Stimulated activated naive CD4-positive, alpha-beta T cell treated with Interleukin-2 at 50 U/mL for 16 hours (primary cell): Measurements from ENCODE around the gene MYOZ3.

Experiments used
- DNase-seq: peaks from one replicate; lab custom pipeline; 2025; lab: John Stamatoyannopoulos, UW

Gene MYOZ3

GRCh38 chr5:150642991-150643710 lies 17.9 kb upstream of the MYOZ3 start:
- no peak for DNase-seq

- no peak for DNase-seq
Measured at GRCh38 chr5:150644058-150644457, 17.0 kb upstream of the MYOZ3 start.

- DNase-seq = no peak
Measured at GRCh38 chr5:150644514-150644913, 16.5 kb upstream of the MYOZ3 start.

GRCh38 chr5:150645070-150645700 lies 15.9 kb upstream of the MYOZ3 start:
- no peak for DNase-seq

- no peak for DNase-seq
Measured at GRCh38 chr5:150647275-150648251, 13.5 kb upstream of the MYOZ3 start.

GRCh38 chr5:150648294-150649107 lies 12.6 kb upstream of the MYOZ3 start:
- DNase-seq = no peak

GRCh38 chr5:150649108-150650020 lies 11.7 kb upstream of the MYOZ3 start:
- DNase-seq = no peak

GRCh38 chr5:150650021-150651006 lies 10.7 kb upstream of the MYOZ3 start:
- no peak for DNase-seq

GRCh38 chr5:150651382-150651781 lies 9.7 kb upstream of the MYOZ3 start:
- no peak for DNase-seq

GRCh38 chr5:150651924-150652671 lies 9.0 kb upstream of the MYOZ3 start:
- DNase-seq = no peak

GRCh38 chr5:150653145-150653761 lies 7.8 kb upstream of the MYOZ3 start:
- DNase-seq = no peak

GRCh38 chr5:150653762-150654556 lies 7.1 kb upstream of the MYOZ3 start:
- DNase-seq = no peak

GRCh38 chr5:150655221-150655620 lies 5.8 kb upstream of the MYOZ3 start:
- DNase-seq = no peak

GRCh38 chr5:150656191-150657132 lies 4.6 kb upstream of the MYOZ3 start:
- DNase-seq = peak; percentile 57

GRCh38 chr5:150658121-150658520 lies 2.9 kb upstream of the MYOZ3 start:
- DNase-seq = no peak

GRCh38 chr5:150658699-150659265 lies 2.3 kb upstream of the MYOZ3 start:
- no peak for DNase-seq
